Chondrocyte (in vitro differentiated cells): ENCODE measurements around the gene GPD2. TPM values are rescaled to one million over a fixed set of nuclear protein-coding genes. Genes with fewer than 3 reads are reported as not detected.

Experiments
- DNase-seq: peaks from one replicate; pipeline ENCODE4 v3.0.0; 2021; ENCODE audit warnings: mixed read lengths, low spot score
- H3K27ac Mint-ChIP-seq: one replicate; pipeline ENCODE4 v1.8.0; 2021; ENCODE audit warnings: mild to moderate bottlenecking, moderate library complexity, mixed read lengths; ENCODE audit not compliant: unreplicated experiment
- H3K27me3 Mint-ChIP-seq: 2 replicates; pipeline ENCODE4 v1.8.0; 2021; ENCODE audit warnings: low read depth, mixed read lengths
- H3K36me3 Mint-ChIP-seq: 2 replicates; pipeline ENCODE4 v1.8.0; 2021; ENCODE audit warnings: low read depth, mixed read lengths
- H3K4me1 Mint-ChIP-seq: 2 replicates; pipeline ENCODE4 v1.8.0; 2021; ENCODE audit warnings: low read depth, mild to moderate bottlenecking, mixed read lengths
- H3K4me3 Mint-ChIP-seq: one replicate; pipeline ENCODE4 v1.8.0; 2021; ENCODE audit warnings: mild to moderate bottlenecking, moderate library complexity, mixed read lengths; ENCODE audit not compliant: unreplicated experiment
- H3K9me3 Mint-ChIP-seq: 2 replicates; pipeline ENCODE4 v1.8.0; 2021; ENCODE audit warnings: low read depth, mixed read lengths
- CTCF ChIP-seq: fragments of 200-600 bp; sonication (generic); IDR thresholded peaks from 2 replicates; pipeline ENCODE4 v1.5.0; 2021; ENCODE audit warnings: antibody characterized with exemption, mild to moderate bottlenecking, moderate library complexity
- total RNA-seq: library from RNA; stranded (reverse); gene quantifications from 3 replicates; pipeline ENCODE4 v1.2.1, GENCODE V29; 2021

Gene GPD2
- total RNA-seq, 1 donor from 2014 or later, result 29.1 TPM

GRCh38 chr2:156619021-156619539, 182.9 kb downstream of the GPD2 start:
- no peak overlapping the region for H3K27ac Mint-ChIP-seq
- peaks cover 2% of the 10 kb centered on the region for H3K27me3 Mint-ChIP-seq
- no peaks in the 10 kb centered on the region for H3K36me3 Mint-ChIP-seq
- peaks cover 5% of the 10 kb centered on the region for H3K9me3 Mint-ChIP-seq
- no peaks in the 10 kb centered on the region for H3K4me1 Mint-ChIP-seq
- no peak overlapping the region for H3K4me3 Mint-ChIP-seq
- DNase-seq, result no peak
- no peak for TF ChIP-seq CTCF

- DNase-seq, result no peak
- Mint-ChIP-seq H3K4me1 (no peaks in the 10 kb centered on the region), H3K27ac (no peak overlapping the region)
Observed at GRCh38 chr2:156622491-156622890, 186.3 kb downstream of the GPD2 start.

DNA sequence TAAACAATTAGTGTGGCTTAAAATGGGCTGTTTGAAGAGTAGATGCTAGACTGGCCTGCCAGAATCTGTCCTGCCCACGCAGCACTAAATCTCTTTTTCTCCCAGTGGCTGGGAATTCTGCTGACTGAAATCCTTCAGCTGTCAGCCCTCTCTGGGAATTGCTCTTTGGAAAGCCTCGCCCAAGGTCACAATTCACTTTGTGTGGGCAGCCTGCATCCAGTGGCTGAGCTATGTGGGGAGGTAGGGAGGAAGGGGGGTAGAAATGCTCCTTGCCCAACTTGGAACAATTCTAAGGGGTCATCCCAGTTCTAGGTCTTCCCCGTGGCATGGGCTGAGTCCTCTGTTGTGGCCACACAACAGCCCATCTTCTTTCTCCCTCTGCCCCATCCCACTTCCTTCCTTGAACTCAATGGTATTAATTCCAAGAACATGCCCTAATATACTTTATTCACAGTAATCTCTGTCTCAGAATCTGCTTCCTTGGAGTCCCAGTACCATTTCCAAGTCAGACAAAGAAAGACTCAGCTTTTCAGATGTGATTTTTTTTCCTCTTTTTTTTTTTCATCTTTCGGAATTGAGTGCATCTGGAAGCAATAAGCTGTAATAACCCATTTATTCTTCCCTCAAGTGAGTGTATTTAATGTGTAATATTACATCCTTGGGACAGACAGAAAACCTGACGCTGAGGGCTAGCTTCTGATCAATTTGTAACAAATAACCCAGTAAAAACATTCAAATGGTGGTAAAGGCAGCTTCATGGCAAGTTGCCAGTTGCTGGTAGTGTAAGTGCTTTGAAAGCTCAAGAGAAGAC, 189.4 kb downstream of the GPD2 start:
- Mint-ChIP-seq H3K27me3 (peaks cover 3% of the 10 kb centered on the region), H3K4me1 (no peaks in the 10 kb centered on the region), H3K36me3 (no peaks in the 10 kb centered on the region), H3K9me3 (peaks cover 11% of the 10 kb centered on the region), H3K4me3 (no peak overlapping the region), H3K27ac (no peak overlapping the region)
- no peak for DNase-seq
- no peak for TF ChIP-seq CTCF

More at GRCh38 chr2:156622491-156622890, 186.3 kb downstream of the GPD2 start:
- Mint-ChIP-seq H3K9me3 (peaks cover 11% of the 10 kb centered on the region), H3K27me3 (no peaks in the 10 kb centered on the region), H3K36me3 (no peaks in the 10 kb centered on the region), H3K4me3 (no peak overlapping the region)
- TF ChIP-seq CTCF, result no peak

DNA sequence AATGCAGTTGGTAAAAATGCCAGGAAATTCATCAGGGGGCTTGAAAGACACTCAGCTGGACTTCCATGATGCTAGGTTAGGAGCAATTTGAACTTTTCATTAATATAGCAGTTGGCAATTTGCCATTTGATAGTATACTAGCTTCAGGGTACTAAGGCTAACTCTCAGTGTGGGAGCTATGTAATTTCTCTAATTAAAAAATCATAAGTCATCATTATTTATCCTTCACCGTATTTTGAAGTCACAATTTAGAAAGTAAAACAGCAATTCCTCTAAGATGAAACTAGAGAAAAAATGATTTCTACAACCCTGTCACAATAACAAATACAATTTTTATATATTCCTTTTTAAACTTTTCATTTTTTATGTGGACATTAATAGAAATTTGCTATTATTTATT, 190.8 kb downstream of the GPD2 start:
- peaks cover 8% of the 10 kb centered on the region for H3K27me3 Mint-ChIP-seq
- peaks cover 6% of the 10 kb centered on the region for H3K9me3 Mint-ChIP-seq
- H3K36me3 Mint-ChIP-seq, result no peaks in the 10 kb centered on the region
- no peak overlapping the region for H3K27ac Mint-ChIP-seq
- H3K4me3 Mint-ChIP-seq, result no peak overlapping the region
- DNase-seq, result no peak
- TF ChIP-seq CTCF, result no peak
- no peaks in the 10 kb centered on the region for H3K4me1 Mint-ChIP-seq

GRCh38 chr2:156630579-156631337, 194.6 kb downstream of the GPD2 start:
- TF ChIP-seq CTCF, result no peak
- H3K27ac Mint-ChIP-seq, result no peak overlapping the region
- H3K9me3 Mint-ChIP-seq, result no peaks in the 10 kb centered on the region

More at GRCh38 chr2:156630579-156631337, 194.6 kb downstream of the GPD2 start:
- Mint-ChIP-seq H3K36me3 (no peaks in the 10 kb centered on the region), H3K4me3 (no peak overlapping the region), H3K4me1 (no peaks in the 10 kb centered on the region), H3K27me3 (peaks cover 16% of the 10 kb centered on the region)
- no peak for DNase-seq
